CD8-positive, alpha-beta memory T cell (primary cell): ENCODE results near the gene ZNF3. TPM values are rescaled to one million over a fixed set of nuclear protein-coding genes. Genes with fewer than 3 reads are reported as not detected.

Experiments
- CTCF ChIA-PET: fragments of 350-600 bp; sonication (Branson Sonifier 250); formaldehyde crosslinking; loops from one replicate; lab custom pipeline; 2021; ENCODE audit warnings: antibody characterized with exemption; lab: Charles Lee
- POLR2A ChIA-PET: fragments of 350-600 bp; sonication (Branson Sonifier 250); formaldehyde crosslinking; loops from one replicate; lab custom pipeline; 2021; ENCODE audit warnings: antibody characterized with exemption; lab: Charles Lee
- DNase-seq, 5 donors: peaks; one replicate each; pipeline versions ENCODE4 v3.0.0 to v3.0.0-alpha.2; 2020 to 2022; ENCODE audit warnings: mixed read lengths in 1 of 5
- H3K27ac ChIP-seq: one replicate; pipeline ENCODE4 v1.7.0; 2013; ENCODE audit warnings: low read depth, mild to moderate bottlenecking, low read length, moderate library complexity
- H3K27me3 ChIP-seq: 2 replicates; pipeline ENCODE4 v1.7.0; 2013; ENCODE audit warnings: low read length, mild to moderate bottlenecking; ENCODE audit not compliant: insufficient read depth, poor library complexity, severe bottlenecking
- H3K36me3 ChIP-seq: 2 replicates; pipeline ENCODE4 v1.7.0; 2013; ENCODE audit warnings: mild to moderate bottlenecking, low read length, moderate library complexity; ENCODE audit not compliant: insufficient read depth
- H3K4me1 ChIP-seq: 2 replicates; pipeline ENCODE4 v1.7.0; 2013; ENCODE audit warnings: mild to moderate bottlenecking, low read length, moderate library complexity; ENCODE audit not compliant: insufficient read depth
- H3K4me3 ChIP-seq: 2 replicates; pipeline ENCODE4 v1.7.0; 2013; ENCODE audit warnings: mild to moderate bottlenecking, low read length
- H3K9me3 ChIP-seq: 2 replicates; pipeline ENCODE4 v1.7.0; 2013; ENCODE audit warnings: mild to moderate bottlenecking, low read length
- H3K27ac Mint-ChIP-seq, 8 donors: one replicate each; pipeline ENCODE4 v1.8.0; 2020 to 2021; ENCODE audit warnings: mixed read lengths in 8 of 8, mild to moderate bottlenecking in 6 of 8, inconsistent platforms in 3 of 8, moderate library complexity in 3 of 8
- H3K27me3 Mint-ChIP-seq, 2 donors: one replicate each; pipeline ENCODE4 v1.8.0; 2020 to 2021; ENCODE audit warnings: mixed read lengths in 2 of 2, mild to moderate bottlenecking in 1 of 2, moderate library complexity in 1 of 2
- H3K36me3 Mint-ChIP-seq, 3 donors: one replicate each; pipeline ENCODE4 v1.8.0; 2020 to 2021; ENCODE audit warnings: mixed read lengths in 3 of 3, inconsistent platforms in 1 of 3, mild to moderate bottlenecking in 1 of 3
- H3K4me1 Mint-ChIP-seq, 3 donors: one replicate each; pipeline ENCODE4 v1.8.0; 2020 to 2021; ENCODE audit warnings: mixed read lengths in 3 of 3, inconsistent platforms in 1 of 3, mild to moderate bottlenecking in 1 of 3
- H3K4me3 Mint-ChIP-seq, 7 donors: one replicate each; pipeline ENCODE4 v1.8.0; 2020 to 2021; ENCODE audit warnings: mixed read lengths in 7 of 7, mild to moderate bottlenecking in 6 of 7, moderate library complexity in 4 of 7, inconsistent platforms in 2 of 7
- H3K9me3 Mint-ChIP-seq, 5 donors: one replicate each; pipeline ENCODE4 v1.8.0; 2020 to 2022; ENCODE audit warnings: mixed read lengths in 5 of 5, mild to moderate bottlenecking in 3 of 5, moderate library complexity in 2 of 5, inconsistent platforms in 1 of 5
- polyA plus RNA-seq: library from polyadenylated mRNA; unstranded; fragments of 300-500 nt; fragmentation: Illumina TruSeq; gene quantifications from one replicate; pipeline ENCODE4 v1.2.3, GENCODE V29; 2021
- total RNA-seq, 2 experiments: library from RNA; stranded (reverse); gene quantifications; one replicate each; pipeline ENCODE4 v1.2.3, GENCODE V29; 2021

ZNF3 gene
- total and polyA plus RNA-seq, 3 experiments from 2014 or later = 26.8 to 29.8 (median 27.9) TPM

- ChIA-PET POLR2A (interaction anchor here (1.6 kb wide), 1 partner anchor 52 kb away, joined by 12 read pairs; the partner anchor contains the start of genes AP4M1 and MCM7), CTCF (no interaction called here)
- no peaks in the 10 kb centered on the region for H3K9me3 ChIP-seq
- Mint-ChIP-seq H3K9me3 (no peaks in the 10 kb centered on the region), H3K4me1 (peaks cover 15 to 32% (median 18%) of the 10 kb centered on the region in 3 donors), H3K27me3 (peaks cover 0 to 4% of the 10 kb centered on the region in 2 donors), H3K4me3 (peak overlapping the region; percentile 94 to 99 (median 94)), H3K36me3 (peaks cover 0 to 8% (median 2%) of the 10 kb centered on the region in 3 donors), H3K27ac (peak overlapping the region in 7 of 8 donors; percentile 95 to 98 (median 97))
- no peaks in the 10 kb centered on the region for H3K27me3 ChIP-seq
- H3K4me1 ChIP-seq = peaks cover 6% of the 10 kb centered on the region
- H3K27ac ChIP-seq = no peak overlapping the region
- no peak for DNase-seq
- H3K4me3 ChIP-seq = peak overlapping the region; percentile 75
- no peaks in the 10 kb centered on the region for H3K36me3 ChIP-seq
These were observed 32.8 kb downstream of the ZNF3 start for GRCh38 chr7:100048680-100049079.

GRCh38 chr7:100044718-100045117 lies 36.8 kb downstream of the ZNF3 start:
- ChIA-PET POLR2A (no interaction called here), CTCF (interaction anchor here (1.3 kb wide), 1 partner anchor 22 kb away, joined by 4 read pairs; no protein-coding TSS in a partner anchor)
- Histone ChIP-seq H3K36me3 (no peaks in the 10 kb centered on the region), H3K9me3 (no peaks in the 10 kb centered on the region), H3K27ac (no peak overlapping the region), H3K27me3 (no peaks in the 10 kb centered on the region), H3K4me1 (peaks cover 6% of the 10 kb centered on the region), H3K4me3 (no peak overlapping the region)
- H3K27ac Mint-ChIP-seq = peak overlapping the region in 1 of 8 donors; percentile 18
- peaks cover 15 to 29% (median 16%) of the 10 kb centered on the region in 3 donors for H3K4me1 Mint-ChIP-seq
- H3K9me3 Mint-ChIP-seq = peaks cover 0 to 2% (median 0%) of the 10 kb centered on the region in 5 donors
- peaks cover 0 to 2% (median 0%) of the 10 kb centered on the region in 3 donors for H3K36me3 Mint-ChIP-seq
- peaks cover 0 to 3% of the 10 kb centered on the region in 2 donors for H3K27me3 Mint-ChIP-seq
- no peak for DNase-seq
- H3K4me3 Mint-ChIP-seq = no peak overlapping the region

- Histone ChIP-seq H3K27ac (no peak overlapping the region), H3K36me3 (no peaks in the 10 kb centered on the region), H3K4me1 (no peaks in the 10 kb centered on the region), H3K9me3 (no peaks in the 10 kb centered on the region), H3K4me3 (no peak overlapping the region), H3K27me3 (no peaks in the 10 kb centered on the region)
- peaks cover 0 to 2% (median 0%) of the 10 kb centered on the region in 5 donors for H3K9me3 Mint-ChIP-seq
- H3K27me3 Mint-ChIP-seq = no peaks in the 10 kb centered on the region
- POLR2A ChIA-PET = no interaction called here
- H3K4me3 Mint-ChIP-seq = peak overlapping the region in 1 of 7 donors; percentile 10
- no peak for DNase-seq
- peak overlapping the region in 3 of 8 donors; percentile 11 to 76 (median 60) for H3K27ac Mint-ChIP-seq
- H3K4me1 Mint-ChIP-seq = peaks cover 10 to 19% (median 13%) of the 10 kb centered on the region in 3 donors
- H3K36me3 Mint-ChIP-seq = peaks cover 0 to 19% (median 7%) of the 10 kb centered on the region in 3 donors
- CTCF ChIA-PET = interaction anchor here (1.2 kb wide), 1 partner anchor 9 kb away, joined by 4 read pairs; the partner anchor contains the start of gene ZSCAN21
These were observed 40.9 kb downstream of the ZNF3 start for GRCh38 chr7:100040575-100040974.

GRCh38 chr7:100038326-100038725 lies 43.2 kb downstream of the ZNF3 start:
- Histone ChIP-seq H3K36me3 (peaks cover 14% of the 10 kb centered on the region), H3K4me3 (no peak overlapping the region), H3K4me1 (no peaks in the 10 kb centered on the region), H3K27ac (no peak overlapping the region), H3K27me3 (no peaks in the 10 kb centered on the region), H3K9me3 (no peaks in the 10 kb centered on the region)
- Mint-ChIP-seq H3K27ac (peak overlapping the region in 1 of 8 donors; percentile 27), H3K36me3 (peaks cover 0 to 41% (median 11%) of the 10 kb centered on the region in 3 donors), H3K9me3 (peaks cover 0 to 2% (median 0%) of the 10 kb centered on the region in 5 donors), H3K4me1 (peaks cover 10 to 15% (median 13%) of the 10 kb centered on the region in 3 donors), H3K27me3 (no peaks in the 10 kb centered on the region), H3K4me3 (no peak overlapping the region)
- no peak for DNase-seq
- CTCF ChIA-PET = no interaction called here
- POLR2A ChIA-PET = no interaction called here

- no peaks in the 10 kb centered on the region for H3K9me3 Mint-ChIP-seq
- H3K4me1 Mint-ChIP-seq = peaks cover 1 to 7% (median 6%) of the 10 kb centered on the region in 3 donors
- H3K4me3 Mint-ChIP-seq = no peak overlapping the region
- H3K27ac ChIP-seq = no peak overlapping the region
- DNase-seq = no peak
- peaks cover 24% of the 10 kb centered on the region for H3K36me3 ChIP-seq
- no peak overlapping the region for H3K4me3 ChIP-seq
- H3K27me3 ChIP-seq = no peaks in the 10 kb centered on the region
- ChIA-PET POLR2A (no interaction called here), CTCF (no interaction called here)
- H3K9me3 ChIP-seq = no peaks in the 10 kb centered on the region
- no peaks in the 10 kb centered on the region for H3K27me3 Mint-ChIP-seq
- H3K27ac Mint-ChIP-seq = no peak overlapping the region
- no peaks in the 10 kb centered on the region for H3K4me1 ChIP-seq
- H3K36me3 Mint-ChIP-seq = peaks cover 1 to 60% (median 19%) of the 10 kb centered on the region in 3 donors
These were observed 45.6 kb downstream of the ZNF3 start for GRCh38 chr7:100035876-100036275.

- POLR2A ChIA-PET = no interaction called here
- no peak for DNase-seq
- Histone ChIP-seq H3K27me3 (no peaks in the 10 kb centered on the region), H3K27ac (no peak overlapping the region), H3K36me3 (peaks cover 29% of the 10 kb centered on the region), H3K9me3 (no peaks in the 10 kb centered on the region), H3K4me1 (no peaks in the 10 kb centered on the region), H3K4me3 (no peak overlapping the region)
- Mint-ChIP-seq H3K4me3 (no peak overlapping the region), H3K4me1 (no peaks in the 10 kb centered on the region), H3K36me3 (peaks cover 8 to 69% (median 26%) of the 10 kb centered on the region in 3 donors), H3K9me3 (no peaks in the 10 kb centered on the region), H3K27me3 (no peaks in the 10 kb centered on the region), H3K27ac (peak overlapping the region in 1 of 8 donors; percentile 10)
- CTCF ChIA-PET = no interaction called here
These were observed 46.5 kb downstream of the ZNF3 start for GRCh38 chr7:100034871-100035510.

GRCh38 chr7:100033526-100033925 lies 48.0 kb downstream of the ZNF3 start:
- Histone ChIP-seq H3K27ac (no peak overlapping the region), H3K36me3 (peaks cover 36% of the 10 kb centered on the region), H3K27me3 (no peaks in the 10 kb centered on the region), H3K4me1 (no peaks in the 10 kb centered on the region), H3K9me3 (no peaks in the 10 kb centered on the region), H3K4me3 (no peak overlapping the region)
- peak overlapping the region in 1 of 8 donors; percentile 3 for H3K27ac Mint-ChIP-seq
- no peaks in the 10 kb centered on the region for H3K9me3 Mint-ChIP-seq
- ChIA-PET POLR2A (interaction anchor here (0.6 kb wide), 1 partner anchor 70 kb away, joined by 7 read pairs; no protein-coding TSS in a partner anchor), CTCF (interaction anchor here (1.0 kb wide), 2 partner anchors 27 to 116 kb away, joined by 3 read pairs; no protein-coding TSS in a partner anchor)
- H3K36me3 Mint-ChIP-seq = peaks cover 9 to 79% (median 26%) of the 10 kb centered on the region in 3 donors
- no peaks in the 10 kb centered on the region for H3K4me1 Mint-ChIP-seq
- H3K27me3 Mint-ChIP-seq = no peaks in the 10 kb centered on the region
- H3K4me3 Mint-ChIP-seq = no peak overlapping the region
- no peak for DNase-seq

- ChIA-PET CTCF (interaction anchor here (1.5 kb wide), 1 partner anchor 103 kb away, joined by 3 read pairs; no protein-coding TSS in a partner anchor), POLR2A (no interaction called here)
- Histone ChIP-seq H3K4me3 (no peak overlapping the region), H3K9me3 (no peaks in the 10 kb centered on the region), H3K36me3 (peaks cover 39% of the 10 kb centered on the region), H3K27me3 (no peaks in the 10 kb centered on the region), H3K27ac (no peak overlapping the region), H3K4me1 (no peaks in the 10 kb centered on the region)
- Mint-ChIP-seq H3K4me1 (no peaks in the 10 kb centered on the region), H3K27me3 (no peaks in the 10 kb centered on the region), H3K9me3 (no peaks in the 10 kb centered on the region), H3K27ac (peak overlapping the region in 1 of 8 donors; percentile 27), H3K36me3 (peaks cover 9 to 79% (median 16%) of the 10 kb centered on the region in 3 donors), H3K4me3 (peak overlapping the region in 1 of 7 donors; percentile 40)
- DNase-seq = no peak
These were observed 51.9 kb downstream of the ZNF3 start for GRCh38 chr7:100029596-100029995.
